HepG2 (cell line): ENCODE results near the gene CD4.

ENCODE experiments used
- CTCF ChIP-seq: sonication (generic); formaldehyde crosslinking; IDR thresholded peaks from 2 replicates; pipeline ENCODE4 v1.5.0; 2020; ENCODE audit warnings: mild to moderate bottlenecking, missing genetic modification reagents, moderate library complexity
- DZIP1 ChIP-seq: sonication (generic); formaldehyde crosslinking; IDR thresholded peaks from 2 replicates; pipeline ENCODE4 v1.5.0; 2020; ENCODE audit warnings: mild to moderate bottlenecking, missing genetic modification reagents
- XRCC5 ChIP-seq: fragments of 200-400 bp; formaldehyde crosslinking; optimal IDR thresholded peaks from 2 replicates; pipeline ENCODE3; 2017; ENCODE audit warnings: mild to moderate bottlenecking, low read length
- ZNF704 ChIP-seq: sonication (generic); formaldehyde crosslinking; IDR thresholded peaks from 2 replicates; pipeline ENCODE4 v1.8.1; 2023; ENCODE audit warnings: mild to moderate bottlenecking, inconsistent platforms, moderate library complexity, missing genetic modification reagents, borderline replicate concordance
- ZNF724P ChIP-seq: sonication (generic); formaldehyde crosslinking; IDR thresholded peaks from 2 replicates; pipeline ENCODE4 v1.8.0; 2022; ENCODE audit warnings: missing genetic modification reagents, borderline replicate concordance

GRCh38 chr12:6778217-6778573 is 11.1 kb upstream of the CD4 start:
- TF ChIP-seq XRCC5 (no peak), CTCF (no peak), ZNF704 (no peak), ZNF724P (no peak), DZIP1 (CRISPR knock-in tag) (no peak)
